Uterus (tissue), 4 donors: ENCODE measurements around the gene ROS1. TPM values are rescaled to one million over a fixed set of nuclear protein-coding genes. Genes with fewer than 3 reads are reported as not detected.

Source experiments
- DNase-seq, 2 donors: peaks; one replicate each; pipeline ENCODE4 v3.0.0-alpha.2; 2019 to 2020
- H3K27ac ChIP-seq, 2 donors: fragments of 200-600 bp; sonication (generic); 1 replicate in 1 of 2; 2 replicates in 1 of 2; pipeline ENCODE4 v1.5.1; 2016 to 2018
- H3K27me3 ChIP-seq, 2 donors: fragments of 200-600 bp; sonication (generic); one replicate each; pipeline ENCODE4 v1.5.1; 2018 to 2019; ENCODE audit warnings: control low read depth in 1 of 2
- H3K36me3 ChIP-seq, 2 donors: fragments of 200-600 bp; sonication (generic); one replicate each; pipeline ENCODE4 v1.5.1; 2019; ENCODE audit warnings: control low read depth in 1 of 2
- H3K4me1 ChIP-seq, 2 donors: fragments of 200-600 bp; sonication (generic); one replicate each; pipeline ENCODE4 v1.5.1; 2018 to 2019; ENCODE audit warnings: control low read depth in 1 of 2
- H3K4me3 ChIP-seq, 2 donors: fragments of 200-600 bp; sonication (generic); 1 replicate in 1 of 2; 2 replicates in 1 of 2; pipeline ENCODE4 v1.5.1; 2018 to 2019; ENCODE audit warnings: mild to moderate bottlenecking in 1 of 2
- H3K9me3 ChIP-seq, 2 donors: fragments of 200-600 bp; sonication (generic); one replicate each; pipeline ENCODE4 v1.5.1; 2019; ENCODE audit warnings: control low read depth in 1 of 2
- POLR2A ChIP-seq, 2 donors: fragments of 450-650 bp; IDR thresholded peaks; one replicate each; pipeline ENCODE4 v1.6.1; 2016; ENCODE audit warnings: antibody characterized with exemption in 2 of 2, mild to moderate bottlenecking in 1 of 2, moderate library complexity in 1 of 2
- intact Hi-C: fragments of 100-400 bp; cut with DNase I; formaldehyde crosslinking; loops from one replicate; pipeline ENCODE4 v1.15.1; 2023; ENCODE audit warnings: low total_unique reads
- total RNA-seq, 4 donors: library from RNA; depleted of rRNA in 3 of 4; stranded (reverse); fragments of >200 nt in 3 of 4; gene quantifications; one replicate each; pipeline versions ENCODE4 v1.1.0 to v1.2.4, GENCODE V29; 2014 to 2023
- TF ChIP-seq, protein P1 (sequence below), 4 experiments: fragments of 200-600 bp in 2 of 4; fragments of 450-650 bp in 2 of 4; sonication (generic) in 2 of 4; IDR thresholded peaks; one replicate each; pipeline ENCODE4 v1.5.1; 2016 to 2019; ENCODE audit warnings: antibody characterized with exemption in 4 of 4, mild to moderate bottlenecking in 2 of 4, moderate library complexity in 1 of 4
- donor health status: DM: yes; HTN: yes; CAD: no.

Gene ROS1
- total RNA-seq, 4 donors from 2014 or later, result 2.0 TPM; not detected in 3

DNA sequence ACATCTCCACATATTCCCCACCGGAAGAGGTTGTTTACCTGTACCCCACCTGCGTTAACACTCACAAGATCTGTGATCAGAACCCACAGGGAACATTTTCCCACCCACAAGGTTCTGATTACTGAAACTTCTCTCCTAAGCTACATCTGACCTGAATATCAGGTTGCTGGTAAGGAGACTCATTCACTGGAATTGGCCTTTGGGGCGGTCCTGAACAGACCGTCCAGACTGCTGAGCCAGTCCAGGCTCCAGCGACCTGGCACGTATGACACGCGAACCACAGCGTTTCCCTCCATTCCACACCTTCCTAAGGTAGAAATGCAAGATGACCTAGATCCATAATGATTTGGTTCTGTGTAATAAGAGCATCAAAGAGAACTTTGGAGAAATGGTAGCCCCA is 150.5 kb downstream of the ROS1 start:
- no peak overlapping the region for H3K4me3 ChIP-seq
- H3K4me1 ChIP-seq, result no peaks in the 10 kb centered on the region
- H3K27me3 ChIP-seq, result peaks cover 0 to 9% of the 10 kb centered on the region in 2 donors
- no peaks in the 10 kb centered on the region for H3K36me3 ChIP-seq
- intact Hi-C loops, result no loop called here
- DNase-seq, result no peak
- H3K9me3 ChIP-seq, result no peaks in the 10 kb centered on the region
- TF ChIP-seq, protein P1, sequence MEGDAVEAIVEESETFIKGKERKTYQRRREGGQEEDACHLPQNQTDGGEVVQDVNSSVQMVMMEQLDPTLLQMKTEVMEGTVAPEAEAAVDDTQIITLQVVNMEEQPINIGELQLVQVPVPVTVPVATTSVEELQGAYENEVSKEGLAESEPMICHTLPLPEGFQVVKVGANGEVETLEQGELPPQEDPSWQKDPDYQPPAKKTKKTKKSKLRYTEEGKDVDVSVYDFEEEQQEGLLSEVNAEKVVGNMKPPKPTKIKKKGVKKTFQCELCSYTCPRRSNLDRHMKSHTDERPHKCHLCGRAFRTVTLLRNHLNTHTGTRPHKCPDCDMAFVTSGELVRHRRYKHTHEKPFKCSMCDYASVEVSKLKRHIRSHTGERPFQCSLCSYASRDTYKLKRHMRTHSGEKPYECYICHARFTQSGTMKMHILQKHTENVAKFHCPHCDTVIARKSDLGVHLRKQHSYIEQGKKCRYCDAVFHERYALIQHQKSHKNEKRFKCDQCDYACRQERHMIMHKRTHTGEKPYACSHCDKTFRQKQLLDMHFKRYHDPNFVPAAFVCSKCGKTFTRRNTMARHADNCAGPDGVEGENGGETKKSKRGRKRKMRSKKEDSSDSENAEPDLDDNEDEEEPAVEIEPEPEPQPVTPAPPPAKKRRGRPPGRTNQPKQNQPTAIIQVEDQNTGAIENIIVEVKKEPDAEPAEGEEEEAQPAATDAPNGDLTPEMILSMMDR (IDR thresholded peaks at IDR 0.05), result no peak
- TF ChIP-seq POLR2A (IDR thresholded peaks at IDR 0.05), result no peak
- H3K27ac ChIP-seq, result no peak overlapping the region

GRCh38 chr6:117272891-117273290 is 152.9 kb downstream of the ROS1 start:
- TF ChIP-seq, protein P1 (IDR thresholded peaks at IDR 0.05), result no peak
- no peak for TF ChIP-seq POLR2A (IDR thresholded peaks at IDR 0.05)
- no peak for DNase-seq
- H3K36me3 ChIP-seq, result no peaks in the 10 kb centered on the region
- intact Hi-C loops, result no loop called here
- peaks cover 0 to 32% of the 10 kb centered on the region in 2 donors for H3K27me3 ChIP-seq
- H3K4me3 ChIP-seq, result no peak overlapping the region
- H3K4me1 ChIP-seq, result no peaks in the 10 kb centered on the region
- no peaks in the 10 kb centered on the region for H3K9me3 ChIP-seq
- no peak overlapping the region for H3K27ac ChIP-seq

- Histone ChIP-seq H3K27ac (no peak overlapping the region), H3K36me3 (no peaks in the 10 kb centered on the region), H3K4me3 (no peak overlapping the region), H3K9me3 (no peaks in the 10 kb centered on the region), H3K4me1 (no peaks in the 10 kb centered on the region), H3K27me3 (peaks cover 0 to 38% of the 10 kb centered on the region in 2 donors)
- TF ChIP-seq, protein P1 (IDR thresholded peaks at IDR 0.05), result no peak
- no peak for TF ChIP-seq POLR2A (IDR thresholded peaks at IDR 0.05)
- intact Hi-C loops, result no loop called here
- DNase-seq, result no peak
Measured at GRCh38 chr6:117272032-117272866, 153.5 kb downstream of the ROS1 start.

DNA sequence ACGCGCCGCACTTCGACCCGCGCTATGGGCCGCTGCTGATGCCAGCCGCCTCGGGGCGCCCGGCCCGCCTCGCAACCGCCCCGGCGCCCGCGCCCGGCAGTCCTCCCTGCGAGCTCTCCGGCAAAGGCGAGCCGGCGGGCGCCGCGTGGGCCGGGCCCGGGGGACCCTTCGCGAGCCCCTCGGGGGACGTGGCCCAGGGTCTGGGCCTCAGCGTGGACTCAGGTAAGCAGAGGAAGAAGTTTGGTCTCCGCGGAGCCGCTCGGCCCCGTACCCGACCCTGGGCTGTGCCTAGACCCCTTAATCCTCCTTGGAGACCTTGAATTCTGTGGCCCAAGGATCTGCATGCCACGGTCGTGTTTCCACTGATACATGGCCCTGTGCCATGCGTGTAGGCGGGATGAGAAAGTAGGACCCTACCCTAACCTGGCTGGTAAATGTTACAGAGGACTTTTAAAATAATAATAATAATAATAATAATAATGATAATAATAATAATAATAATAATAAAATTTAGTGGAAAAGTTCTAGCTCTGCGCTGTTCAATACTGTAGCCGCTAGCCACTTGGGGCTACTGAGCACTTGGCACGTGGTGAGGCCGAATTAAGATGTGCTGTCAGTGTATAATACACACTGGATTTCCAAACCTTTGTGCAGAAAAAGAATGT is 154.8 kb downstream of the ROS1 start:
- peaks cover 0 to 51% of the 10 kb centered on the region in 2 donors for H3K27me3 ChIP-seq
- no peaks in the 10 kb centered on the region for H3K4me1 ChIP-seq

More for the DNA sequence above, 154.8 kb downstream of the ROS1 start:
- TF ChIP-seq, protein P1 (IDR thresholded peaks at IDR 0.05), result no peak
- no peak for TF ChIP-seq POLR2A (IDR thresholded peaks at IDR 0.05)
- DNase-seq, result no peak
- Histone ChIP-seq H3K27ac (no peak overlapping the region), H3K36me3 (no peaks in the 10 kb centered on the region), H3K4me3 (no peak overlapping the region), H3K9me3 (no peaks in the 10 kb centered on the region)
- intact Hi-C loops, result no loop called here
